Stimulated activated CD4-positive, alpha-beta T cell treated with anti-CD3 and anti-CD28 coated beads, Interleukin-4, amount 100 ng/mL, for 24 hours (primary cell): ENCODE data around the gene HHAT.
"Not testable (repeated sequence)": the region's sequence is repeated elsewhere in the genome, so short reads cannot be mapped to it uniquely, and the experiment has no call there.

ENCODE experiments used
- DNase-seq: peaks from one replicate; pipeline ENCODE4 v3.0.0-alpha.2; 2020

Gene HHAT

GRCh38 chr1:210657806-210658205 lies 329.1 kb downstream of the HHAT start:
- no peak for DNase-seq

GRCh38 chr1:210661520-210661919 lies 332.8 kb downstream of the HHAT start:
- DNase-seq = not testable (repeated sequence)

GRCh38 chr1:210662291-210663050 lies 333.8 kb downstream of the HHAT start:
- no peak for DNase-seq

DNA sequence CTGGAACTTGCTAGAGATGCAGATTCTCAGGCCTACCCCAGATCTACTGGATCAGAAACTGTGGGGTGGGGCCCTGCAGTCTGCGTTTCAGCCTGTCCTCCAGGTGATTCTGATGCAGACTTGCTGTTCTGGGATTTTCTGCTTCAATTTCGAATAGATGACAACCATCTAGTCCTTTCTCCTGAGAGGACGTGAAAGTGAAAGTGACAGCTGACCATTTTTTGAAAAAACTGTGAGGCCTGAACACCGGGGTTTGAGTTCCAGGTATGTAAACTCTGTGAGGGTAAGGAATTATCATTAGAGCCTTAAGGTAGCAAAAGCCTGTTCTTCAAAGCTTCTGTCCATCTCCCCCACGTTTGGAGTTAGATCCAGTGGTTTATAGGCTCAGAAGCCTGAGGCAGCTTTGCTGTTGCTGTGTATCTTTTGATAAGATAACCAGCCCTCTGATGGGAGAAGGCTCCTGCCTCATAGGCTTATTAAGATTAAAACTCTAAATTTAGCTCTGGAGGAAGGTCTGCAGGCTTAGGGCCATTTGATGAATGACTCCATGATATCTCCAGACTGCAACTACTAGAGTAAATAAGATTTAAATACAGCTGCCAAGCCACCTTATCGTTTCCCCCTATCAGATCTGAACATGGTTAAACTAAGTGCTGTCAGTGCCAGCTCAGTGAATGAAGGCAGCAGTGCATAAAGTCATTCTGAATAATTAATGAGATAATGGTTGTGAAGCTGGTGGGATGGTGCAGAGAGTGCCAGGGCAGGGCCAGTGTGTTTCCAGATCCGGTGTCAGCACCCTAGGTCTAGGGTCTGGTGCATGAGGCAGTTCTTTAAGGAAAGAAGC lies 335.2 kb downstream of the HHAT start:
- DNase-seq = no peak

- no peak for DNase-seq
These were observed 341.2 kb downstream of the HHAT start for GRCh38 chr1:210669951-210670350.

DNA sequence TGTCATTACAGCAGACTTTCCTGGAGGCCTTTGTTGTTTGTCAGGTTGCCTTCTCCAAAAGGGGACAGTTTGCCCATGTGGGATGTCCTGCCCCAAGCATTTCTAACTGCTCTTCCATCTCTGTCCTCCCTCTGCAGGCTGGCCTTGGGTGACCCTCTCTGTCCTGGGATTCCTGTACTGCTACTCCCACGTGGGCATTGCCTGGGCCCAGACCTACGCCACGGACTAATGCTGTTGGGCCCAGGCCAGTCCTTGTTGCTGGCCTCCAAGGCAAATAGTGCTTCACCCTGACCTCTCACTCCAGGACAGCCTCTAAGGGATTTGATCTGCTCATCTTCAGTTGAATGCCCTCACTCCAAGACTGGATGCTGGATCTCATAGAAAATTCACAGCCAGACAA lies 345.4 kb downstream of the HHAT start:
- DNase-seq = no peak

DNA sequence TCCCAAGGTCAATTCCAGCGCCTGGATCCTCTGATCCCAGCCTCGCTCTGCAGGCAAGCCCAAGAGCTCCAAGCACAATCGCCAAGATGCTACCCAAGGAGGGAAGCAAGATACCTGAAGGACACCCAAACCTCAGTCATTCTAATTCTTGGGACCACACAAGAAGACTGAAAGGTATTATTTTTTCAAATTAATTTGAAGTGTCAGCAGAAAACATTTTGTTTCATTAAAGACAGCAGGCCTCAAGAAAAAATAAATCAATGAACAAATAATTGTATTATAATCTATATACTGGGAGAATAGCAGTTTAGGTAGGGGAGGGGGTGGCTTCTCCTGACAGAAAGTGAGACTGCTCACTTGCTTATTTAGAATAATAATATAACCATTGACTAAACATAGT lies 347.8 kb downstream of the HHAT start:
- no peak for DNase-seq

DNA sequence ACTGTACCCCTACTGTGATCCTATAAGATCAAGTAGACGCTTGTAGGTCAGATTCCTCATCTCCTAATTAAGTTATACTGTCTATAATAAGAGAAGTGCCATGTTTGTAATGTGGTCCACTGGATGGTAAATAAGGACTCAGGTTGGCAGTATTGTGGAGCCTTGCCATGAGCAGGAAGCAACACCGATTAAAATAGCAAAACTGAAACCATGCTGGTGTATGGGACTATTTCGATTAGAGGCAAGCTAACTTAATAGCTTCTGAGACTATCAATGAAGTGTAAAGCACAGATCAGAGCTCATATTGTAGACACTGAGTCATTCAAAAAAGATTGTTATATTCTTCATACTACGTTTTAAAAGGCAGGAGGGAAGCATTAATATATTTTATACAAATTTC lies 348.8 kb downstream of the HHAT start:
- DNase-seq = no peak

DNA sequence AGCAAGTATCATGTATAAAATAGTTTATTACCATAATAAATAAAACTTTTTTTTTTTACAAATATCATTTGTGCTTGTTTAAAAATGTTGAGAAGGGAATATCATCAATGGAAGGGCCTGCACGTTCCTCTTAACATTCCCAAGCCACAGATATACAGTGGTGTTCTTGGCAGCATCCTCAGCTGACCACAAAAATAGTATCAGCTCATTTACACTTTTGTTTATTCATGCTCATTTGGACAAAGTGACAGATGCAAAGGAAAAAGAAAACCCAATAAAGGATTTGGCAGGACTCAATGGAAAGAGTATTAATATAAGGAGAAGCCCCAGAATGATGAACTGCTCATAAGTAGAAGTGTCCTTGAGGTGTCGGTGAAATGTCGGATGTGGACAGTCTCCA lies 349.6 kb downstream of the HHAT start:
- no peak for DNase-seq

DNA sequence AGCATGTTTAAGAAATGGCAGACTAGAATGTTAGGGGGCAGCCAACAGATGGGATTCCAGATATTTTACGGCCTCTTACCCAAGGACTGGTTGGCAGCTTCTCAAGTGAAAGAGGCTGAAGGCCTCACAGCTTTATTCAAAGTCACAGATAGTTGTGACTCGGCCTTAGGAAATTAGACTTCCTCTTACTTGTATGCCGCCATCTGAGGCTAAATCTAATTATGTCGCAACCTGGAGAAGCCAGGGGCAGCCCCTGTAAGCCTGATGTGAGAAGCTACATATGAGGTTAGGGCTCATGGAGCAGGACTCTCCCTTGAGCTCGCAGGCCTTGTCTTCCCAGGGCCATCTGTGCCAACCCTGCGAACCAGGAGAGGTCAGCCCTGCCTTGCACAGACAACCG lies 352.5 kb downstream of the HHAT start:
- no peak for DNase-seq

DNA sequence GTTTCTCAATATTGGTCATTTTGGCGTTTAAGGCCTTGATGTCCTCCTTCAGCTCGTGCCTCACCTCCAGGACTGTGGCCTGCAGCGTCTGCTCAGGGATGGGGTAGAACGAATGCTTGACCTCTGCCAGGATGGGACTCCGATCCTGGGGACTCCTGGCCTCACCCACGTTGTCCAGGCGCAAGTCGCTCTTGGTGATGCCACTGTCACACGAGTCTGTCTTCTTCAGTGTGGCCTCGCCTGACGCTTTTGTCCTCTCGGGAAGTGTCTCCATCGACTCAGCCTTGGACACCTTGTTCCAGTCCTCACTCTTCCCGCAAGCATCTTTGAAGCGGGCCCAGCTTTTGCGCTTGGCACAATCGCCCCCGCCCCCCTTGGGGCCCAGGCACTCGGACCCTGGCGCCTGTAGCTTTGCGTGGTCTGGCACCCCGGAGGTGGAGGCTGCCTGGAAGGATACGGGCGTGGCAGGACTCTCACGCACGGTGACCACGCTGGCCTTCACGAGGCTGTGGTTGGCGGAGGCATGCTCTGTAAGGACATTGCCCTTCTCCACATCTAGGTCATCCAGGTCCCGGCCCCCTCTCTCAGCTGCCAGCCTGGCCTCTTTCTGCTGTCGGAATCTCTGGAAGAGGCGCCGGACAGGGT lies 354.8 kb downstream of the HHAT start:
- no peak for DNase-seq

- DNase-seq = no peak
These were observed 356.0 kb downstream of the HHAT start for GRCh38 chr1:210684466-210685294.

GRCh38 chr1:210685295-210685650 lies 356.6 kb downstream of the HHAT start:
- DNase-seq = no peak

GRCh38 chr1:210686841-210687240 lies 358.1 kb downstream of the HHAT start:
- no peak for DNase-seq

GRCh38 chr1:210687582-210688279 lies 359.0 kb downstream of the HHAT start:
- DNase-seq = no peak

GRCh38 chr1:210688512-210689234 lies 360.0 kb downstream of the HHAT start:
- DNase-seq = no peak

- no peak for DNase-seq
These were observed 361.1 kb downstream of the HHAT start for GRCh38 chr1:210689826-210690225.

- DNase-seq = no peak
These were observed 361.5 kb downstream of the HHAT start for GRCh38 chr1:210690236-210690635.

DNA sequence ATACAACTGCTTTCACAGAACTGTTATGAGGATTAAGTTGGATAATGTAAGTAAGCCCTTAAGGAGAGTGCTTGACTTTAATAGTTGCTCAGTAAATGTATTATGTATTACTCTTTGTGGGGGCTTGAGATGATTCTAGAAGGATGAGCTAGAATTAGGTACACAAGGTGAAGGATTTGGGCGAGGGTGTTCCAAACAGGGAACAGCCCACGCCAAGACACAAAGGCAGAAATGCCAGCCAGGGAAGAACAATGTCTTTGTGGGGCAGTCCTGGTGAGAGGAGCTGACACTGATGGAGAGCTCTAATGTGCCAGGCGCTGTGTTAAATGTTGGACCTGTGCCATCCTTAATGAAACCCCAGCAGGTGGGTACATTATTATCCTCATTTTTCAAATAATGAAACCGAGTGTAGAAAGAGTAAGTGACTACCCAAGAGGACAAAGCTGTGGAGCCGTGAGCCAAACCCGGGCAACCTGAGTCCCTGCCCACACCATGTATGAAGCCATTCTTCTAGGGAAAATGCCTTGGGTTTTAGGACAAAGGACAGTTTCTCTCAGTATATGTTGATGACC lies 362.4 kb downstream of the HHAT start:
- no peak for DNase-seq

DNA sequence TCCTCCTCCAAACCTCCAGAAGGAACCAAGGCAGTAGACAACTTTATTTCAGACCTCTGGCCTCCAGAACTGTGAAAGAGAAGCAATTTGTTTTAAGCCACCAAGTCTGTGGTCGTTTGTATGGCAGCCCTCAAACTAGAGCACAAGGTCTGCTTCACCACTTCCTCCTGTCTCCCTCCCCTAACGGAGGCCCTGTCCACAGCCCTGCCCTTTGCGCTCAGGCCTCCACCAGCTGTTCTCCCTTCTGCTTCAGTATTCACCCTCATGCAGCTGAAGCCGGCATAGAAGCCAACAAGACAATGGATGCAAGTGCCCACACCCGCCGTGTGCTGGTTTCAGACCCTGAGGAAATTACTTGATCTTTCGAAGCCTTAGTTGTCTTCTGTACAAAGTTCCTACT lies 364.1 kb downstream of the HHAT start:
- no peak for DNase-seq

DNA sequence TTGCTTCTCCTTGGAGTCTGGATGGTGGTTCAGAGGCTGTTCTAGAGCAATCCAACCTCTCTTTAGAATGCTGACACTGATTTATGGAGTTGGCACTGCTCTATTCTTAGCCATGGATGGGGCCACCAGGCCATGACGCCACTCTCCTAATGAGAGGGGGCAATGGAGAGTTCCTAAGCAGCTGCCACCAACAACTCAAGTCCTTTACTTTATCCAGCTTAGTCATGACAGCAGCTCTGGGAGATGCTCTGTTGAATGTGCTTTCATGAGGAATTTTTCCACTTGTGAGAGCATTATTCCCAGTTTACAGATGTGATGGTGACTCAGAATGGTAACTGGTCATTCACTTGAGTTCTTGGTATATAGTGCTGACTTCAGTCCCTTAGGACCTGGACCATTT lies 366.3 kb downstream of the HHAT start:
- DNase-seq = no peak
